GM19023 (cell line): ENCODE results near the gene PKHD1.

Source experiments
- ATAC-seq: cut with Tn5 transposase; IDR thresholded peaks from one replicate; pipeline ENCODE4 v1.9.1; 2021; ENCODE audit warnings: mild to moderate bottlenecking, moderate library complexity; ENCODE audit not compliant: unreplicated experiment

Gene PKHD1

DNA sequence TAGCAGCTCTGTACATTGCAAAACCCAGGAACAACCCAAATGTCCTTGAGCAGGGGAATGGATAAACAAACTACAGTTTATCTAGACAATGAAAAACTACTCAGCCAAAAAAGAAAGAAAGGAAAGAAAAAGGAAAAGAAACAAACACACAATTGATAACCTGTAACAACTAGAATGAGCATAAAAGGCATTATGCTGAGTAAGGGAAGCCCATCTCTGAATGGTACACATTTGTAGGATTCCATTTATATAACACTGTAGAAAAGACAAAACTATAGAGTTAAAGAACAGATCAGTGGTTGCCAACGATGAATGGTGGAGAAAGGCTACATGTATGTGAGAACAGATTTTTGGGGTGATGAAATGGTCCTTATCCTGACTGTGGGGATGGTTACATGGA lies 454.0 kb downstream of the PKHD1 start:
- ATAC-seq = no peak

DNA sequence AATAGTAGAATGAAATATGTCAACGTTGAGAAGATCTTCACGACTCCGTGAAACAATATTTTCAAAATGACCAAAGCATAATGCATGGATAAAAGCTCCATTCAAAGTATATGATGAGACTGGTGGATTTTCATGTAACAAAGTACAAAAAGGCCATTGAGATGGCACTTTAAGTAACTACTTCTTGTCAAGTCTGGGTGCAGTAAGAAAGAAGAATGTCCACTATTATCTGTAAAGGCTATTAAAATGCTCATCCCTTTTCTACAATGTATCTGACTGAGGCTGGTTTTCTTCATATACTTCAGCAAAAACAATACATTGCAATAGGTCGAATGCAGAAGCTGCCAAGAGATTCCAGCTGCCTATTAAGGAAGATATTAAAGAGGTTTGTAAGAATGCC lies 457.4 kb downstream of the PKHD1 start:
- no peak for ATAC-seq

DNA sequence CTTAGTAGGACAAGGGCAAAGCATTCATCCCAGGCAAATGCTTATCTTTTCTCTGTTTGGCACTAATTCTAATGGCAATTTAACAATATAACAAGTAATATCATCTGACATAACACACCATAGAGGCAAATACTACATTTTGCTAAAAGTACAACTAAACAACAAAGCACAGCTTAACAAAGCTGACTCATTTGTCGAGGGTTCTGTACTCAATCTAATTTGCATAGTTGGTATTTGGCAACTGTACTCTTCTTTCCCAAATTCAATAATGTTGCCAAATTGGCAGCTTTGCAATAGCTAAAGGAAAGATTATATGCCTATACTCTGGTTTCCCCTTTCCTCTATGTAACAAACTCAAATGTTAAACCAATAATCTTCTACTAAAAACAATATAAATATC lies 461.0 kb downstream of the PKHD1 start:
- ATAC-seq = no peak

DNA sequence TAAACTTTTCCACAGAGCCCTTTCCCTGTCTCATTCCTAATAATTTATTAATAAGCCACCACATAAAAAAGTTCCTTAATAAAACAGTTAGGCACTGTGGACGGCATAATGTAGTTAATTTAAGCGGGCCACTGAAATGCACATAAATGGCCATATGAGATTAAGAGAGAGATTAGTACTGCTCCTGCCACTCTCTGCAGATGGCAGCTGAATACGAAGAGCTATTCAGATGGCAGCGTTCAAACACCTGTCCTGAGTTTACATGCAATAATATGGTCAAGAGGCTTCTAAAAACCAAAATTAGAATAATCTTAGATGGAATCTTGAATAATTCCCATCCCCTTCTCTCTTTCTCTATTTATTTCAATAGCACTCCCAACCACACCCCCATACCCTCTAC lies 461.8 kb downstream of the PKHD1 start:
- no peak for ATAC-seq

DNA sequence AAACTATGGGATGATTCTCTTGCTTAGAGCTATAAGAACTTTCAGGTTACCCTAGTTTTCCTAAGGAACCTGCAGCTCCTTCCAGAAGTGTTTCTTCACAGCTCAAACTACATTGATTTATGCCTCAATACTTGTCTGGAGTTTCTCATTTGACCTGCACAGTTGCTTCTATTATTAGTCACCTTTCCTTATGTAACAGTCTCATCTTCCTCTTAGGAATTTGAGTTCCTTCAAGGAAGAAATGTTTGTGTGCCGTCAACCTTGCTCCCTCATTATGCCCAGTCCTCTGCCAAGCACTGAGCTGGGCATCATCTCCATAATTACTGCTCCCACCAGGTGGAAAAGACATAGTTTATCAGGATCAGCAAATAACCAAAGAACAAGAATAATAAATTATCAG lies 466.4 kb downstream of the PKHD1 start:
- no peak for ATAC-seq

DNA sequence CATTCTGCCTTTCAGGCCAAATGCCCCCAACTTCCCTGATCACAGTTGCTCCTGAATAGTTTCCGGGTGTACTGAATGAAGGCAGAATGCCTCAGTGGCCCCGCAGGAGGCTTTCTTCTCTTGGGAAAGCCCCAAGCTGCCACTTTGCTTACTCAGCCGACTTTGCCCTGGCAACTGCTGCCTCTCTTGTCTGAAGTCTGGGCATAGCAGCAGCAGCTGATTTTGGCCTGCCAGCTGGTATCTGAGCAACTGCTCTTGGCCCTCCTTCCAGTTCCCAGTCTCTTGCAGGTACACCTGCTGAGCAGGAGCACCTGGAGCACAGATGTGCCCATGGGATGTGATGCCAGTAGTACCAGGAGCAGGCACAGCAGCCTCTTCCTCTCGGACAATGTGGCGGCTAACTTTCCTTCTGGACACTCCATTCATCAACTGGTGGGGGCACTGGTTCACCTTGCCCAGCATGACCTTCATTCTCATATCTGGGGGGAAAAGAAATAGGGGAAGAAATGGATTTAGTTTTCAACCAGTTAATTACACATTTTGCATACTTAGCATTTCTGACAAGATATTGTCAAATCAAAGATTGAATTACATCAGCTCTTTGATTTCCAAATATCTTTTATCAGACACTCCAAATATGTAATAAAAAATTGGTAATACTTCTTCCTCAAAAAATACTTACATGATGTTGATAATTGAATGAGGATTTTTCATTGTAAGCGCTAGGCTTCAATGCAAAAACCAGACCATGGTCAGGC lies 468.2 kb downstream of the PKHD1 start:
- no peak for ATAC-seq

DNA sequence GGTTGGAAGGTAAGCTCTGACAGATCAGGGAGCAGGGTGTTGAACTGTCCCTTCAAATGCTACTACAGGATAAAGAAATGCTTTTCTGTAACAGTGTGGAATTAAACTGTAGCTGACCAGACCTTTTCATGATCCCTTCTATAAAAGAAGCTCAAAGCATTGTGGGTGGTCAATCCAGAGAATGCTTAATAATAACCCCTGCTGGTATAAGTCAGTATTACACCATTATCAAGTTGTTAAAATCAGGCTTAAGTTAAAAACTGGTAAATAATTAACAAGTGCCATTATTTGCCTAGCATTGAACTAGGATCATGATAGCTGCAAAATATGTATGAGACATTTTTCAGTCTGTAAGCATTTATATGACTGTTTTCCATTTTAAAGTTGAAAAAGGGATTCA lies 468.9 kb downstream of the PKHD1 start:
- ATAC-seq = peak; percentile 50

DNA sequence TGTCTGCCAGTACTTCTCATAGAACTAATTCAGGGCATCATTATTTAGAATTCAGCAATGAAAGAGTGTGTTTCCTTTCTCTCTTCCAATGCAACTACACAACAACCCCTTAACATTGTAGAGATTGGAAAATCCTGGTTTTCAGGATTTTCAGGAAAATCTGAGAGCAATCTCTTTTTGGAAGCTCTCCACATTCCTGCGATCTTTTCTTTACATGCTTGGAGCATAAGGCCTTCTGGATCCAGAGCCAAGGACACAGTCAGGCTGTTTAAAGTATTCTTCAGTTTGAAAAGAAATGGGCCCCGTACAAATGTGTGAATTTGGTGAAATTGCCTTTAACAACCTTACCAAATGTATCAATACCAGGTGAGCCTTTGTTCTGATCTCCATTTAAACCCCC lies 469.7 kb downstream of the PKHD1 start:
- no peak for ATAC-seq

DNA sequence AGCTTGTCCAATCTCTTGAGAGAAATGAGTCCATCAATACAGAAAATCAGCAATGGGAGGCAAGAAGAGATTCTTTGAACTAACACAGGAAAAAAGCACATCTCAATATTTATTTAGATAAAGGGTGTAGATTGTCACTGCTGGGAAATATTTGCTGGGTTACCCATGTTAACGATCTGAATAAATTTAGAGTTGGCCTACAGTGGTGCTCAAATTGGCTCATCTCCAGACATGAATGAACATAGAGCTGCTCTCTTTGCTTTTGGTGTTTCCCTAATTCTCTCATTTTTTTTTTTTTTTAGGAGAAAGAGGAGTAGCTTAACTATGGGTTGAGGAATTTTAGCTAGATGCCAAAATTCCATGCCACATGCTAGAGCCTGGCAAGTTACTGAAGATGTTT lies 471.2 kb downstream of the PKHD1 start:
- ATAC-seq = no peak

DNA sequence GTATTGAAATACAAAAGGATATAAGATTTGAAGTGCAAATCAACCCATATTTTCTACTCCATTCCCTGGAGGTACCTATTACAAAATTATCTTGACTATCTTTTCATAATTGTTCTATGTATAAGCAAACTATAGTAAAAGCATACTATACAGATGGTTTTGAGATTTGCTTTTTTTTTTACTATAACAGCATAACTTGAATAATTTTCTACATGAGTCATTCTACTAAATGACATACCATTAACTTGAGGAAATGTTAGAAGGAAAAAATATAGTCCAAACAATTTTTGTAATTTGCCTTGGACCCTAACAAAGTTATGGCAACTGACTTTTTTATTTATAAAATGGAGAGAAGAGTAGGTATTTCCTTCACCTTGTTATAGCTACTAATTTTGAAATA lies 472.7 kb downstream of the PKHD1 start:
- ATAC-seq = no peak

DNA sequence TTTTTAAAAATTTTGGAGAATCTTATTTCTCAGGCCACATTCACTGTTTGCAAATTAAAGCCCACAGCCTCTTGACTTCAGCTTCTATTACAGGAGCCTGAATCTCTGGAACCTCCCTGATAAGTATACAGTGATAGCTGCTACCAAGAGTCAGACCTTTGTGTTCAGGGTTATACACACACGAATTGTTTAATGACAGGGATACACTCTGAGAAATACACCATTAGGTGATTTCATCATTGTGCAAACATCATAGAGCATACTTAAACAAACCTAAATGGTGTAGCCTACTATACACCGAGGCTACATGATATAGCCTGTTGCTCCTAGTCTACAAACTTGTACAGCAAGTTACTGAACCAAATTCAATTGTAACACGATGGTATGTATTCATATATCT lies 473.9 kb downstream of the PKHD1 start:
- ATAC-seq = no peak

DNA sequence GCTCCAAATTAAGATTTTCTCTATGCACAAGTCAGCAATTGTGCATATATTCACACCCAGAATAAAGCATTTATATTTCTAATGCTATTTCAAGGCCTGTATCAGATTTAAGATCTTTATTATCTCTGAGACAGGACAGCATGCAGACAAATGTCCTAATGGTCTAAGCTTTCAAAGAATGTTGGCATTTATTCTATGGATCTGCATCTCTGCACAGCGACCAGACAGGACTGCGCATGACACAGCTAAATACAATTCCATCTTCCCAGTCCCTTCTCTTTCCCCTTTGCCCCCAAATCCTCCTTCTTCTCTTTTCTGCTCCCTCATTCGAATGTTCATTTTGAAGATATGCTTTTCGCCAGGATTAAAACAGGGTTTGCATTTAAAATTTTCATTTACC lies 478.5 kb downstream of the PKHD1 start:
- ATAC-seq = no peak

DNA sequence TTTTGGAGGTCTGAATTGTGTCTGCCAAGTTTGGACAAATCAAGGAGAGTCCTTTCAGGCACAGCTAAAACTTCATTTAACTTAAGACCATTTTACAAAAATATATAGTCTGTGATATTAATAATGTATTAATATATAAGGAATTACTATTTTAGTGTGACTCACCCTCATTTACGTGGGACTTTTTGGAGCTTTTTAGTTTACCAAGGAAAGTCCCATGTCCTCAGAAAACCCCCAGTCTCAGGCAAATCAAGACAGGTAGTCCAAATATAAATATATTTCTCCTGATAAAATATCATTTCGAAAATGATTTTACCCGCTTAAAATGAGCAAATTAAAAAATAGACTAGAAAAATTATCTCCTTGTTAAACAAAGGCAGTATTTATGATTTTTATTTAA lies 479.0 kb downstream of the PKHD1 start:
- ATAC-seq = no peak

DNA sequence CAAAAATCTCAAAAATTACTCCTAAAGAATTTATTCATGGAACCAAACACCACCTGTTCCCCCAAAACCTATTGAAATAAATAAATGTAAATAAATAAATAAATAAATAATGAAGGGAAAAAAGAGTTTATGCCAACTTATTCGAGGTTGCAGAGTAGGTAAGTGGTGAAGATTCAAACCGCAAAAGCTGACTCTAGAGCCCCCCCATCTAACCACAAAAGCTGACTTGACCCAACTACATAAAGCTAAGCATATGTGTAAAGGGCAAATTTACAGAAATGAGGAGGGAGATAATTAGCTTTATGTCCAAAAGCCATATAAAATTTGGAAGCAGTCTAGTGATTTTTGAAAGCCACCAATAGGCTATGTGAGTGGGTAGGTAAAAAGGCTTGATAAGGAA lies 486.9 kb downstream of the PKHD1 start:
- ATAC-seq = no peak

DNA sequence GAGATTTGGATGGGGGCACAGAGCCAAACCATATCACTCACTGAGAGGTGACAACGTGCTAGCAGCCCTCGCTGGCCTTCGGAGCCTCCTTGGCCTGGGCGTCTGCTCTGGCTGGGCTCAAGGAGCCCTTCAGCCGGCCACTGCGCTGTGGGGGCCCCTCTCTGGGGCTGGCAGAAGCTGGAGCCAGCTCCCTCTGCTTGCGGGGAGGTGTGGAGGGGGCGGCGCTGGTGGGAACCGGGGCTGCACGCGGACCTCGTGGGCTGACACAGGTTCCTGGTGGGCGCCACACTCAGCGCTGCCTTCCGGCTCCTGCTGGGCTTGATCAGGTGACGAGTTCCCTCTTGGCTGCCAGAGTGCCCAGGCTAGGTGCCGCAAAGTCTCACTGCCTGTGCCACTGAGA lies 489.2 kb downstream of the PKHD1 start:
- no peak for ATAC-seq

DNA sequence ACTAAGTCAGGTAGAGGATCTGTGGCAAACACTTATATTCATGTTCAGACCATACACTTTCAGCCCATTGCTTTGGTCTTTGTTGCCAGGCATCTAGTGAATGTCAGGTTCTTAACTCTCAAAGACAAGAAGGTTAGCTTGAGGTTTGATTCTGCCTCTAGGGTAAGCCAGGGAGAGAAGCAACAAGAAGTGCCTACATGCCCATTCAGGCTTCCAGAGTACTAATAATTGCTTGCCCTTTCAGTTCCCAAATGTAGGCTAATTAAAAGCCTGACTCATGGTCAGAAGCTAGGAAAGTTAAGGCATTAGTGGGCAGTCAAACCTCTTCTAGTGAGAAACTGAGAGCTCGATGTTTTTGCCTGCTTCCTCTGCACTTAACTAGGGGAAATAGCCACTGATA lies 492.4 kb downstream of the PKHD1 start:
- ATAC-seq = no peak

DNA sequence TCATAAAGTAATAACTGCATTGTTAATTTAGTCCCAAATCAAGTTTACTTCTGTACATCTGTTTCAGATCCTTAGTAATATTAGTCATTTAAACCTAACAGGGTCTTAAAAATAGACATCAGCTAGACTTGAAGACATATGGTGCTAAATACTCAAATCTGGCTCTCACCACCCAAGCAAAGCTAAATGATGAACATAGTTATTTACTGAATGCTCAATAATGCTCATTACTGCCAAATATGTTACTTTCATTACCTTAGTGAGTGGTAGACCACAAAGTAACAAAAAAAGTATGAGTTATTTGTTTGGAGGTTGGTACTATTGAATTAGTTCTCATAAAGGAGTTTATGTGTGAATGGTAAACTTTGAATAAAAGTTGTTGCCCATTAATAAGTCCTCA lies 502.1 kb downstream of the PKHD1 start:
- ATAC-seq = no peak

DNA sequence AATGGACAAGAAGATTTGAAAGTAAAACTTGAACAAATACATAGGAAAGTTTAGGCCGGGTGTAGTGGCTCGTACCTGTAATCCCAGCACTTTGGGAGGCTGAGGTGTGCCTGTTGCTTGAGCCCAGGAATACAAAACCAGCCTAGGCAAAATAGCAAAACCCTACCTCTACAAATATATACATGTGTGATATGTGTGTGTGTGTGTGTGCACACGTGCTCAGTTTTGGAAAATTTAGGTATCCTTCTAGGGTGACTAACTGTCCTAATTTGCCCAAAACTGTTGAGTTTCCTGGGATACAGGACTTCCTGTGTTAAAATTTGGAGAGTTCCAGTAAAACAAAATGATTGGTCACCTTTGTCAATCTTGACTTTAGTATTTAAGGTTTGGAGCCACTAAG lies 503.2 kb downstream of the PKHD1 start:
- no peak for ATAC-seq

DNA sequence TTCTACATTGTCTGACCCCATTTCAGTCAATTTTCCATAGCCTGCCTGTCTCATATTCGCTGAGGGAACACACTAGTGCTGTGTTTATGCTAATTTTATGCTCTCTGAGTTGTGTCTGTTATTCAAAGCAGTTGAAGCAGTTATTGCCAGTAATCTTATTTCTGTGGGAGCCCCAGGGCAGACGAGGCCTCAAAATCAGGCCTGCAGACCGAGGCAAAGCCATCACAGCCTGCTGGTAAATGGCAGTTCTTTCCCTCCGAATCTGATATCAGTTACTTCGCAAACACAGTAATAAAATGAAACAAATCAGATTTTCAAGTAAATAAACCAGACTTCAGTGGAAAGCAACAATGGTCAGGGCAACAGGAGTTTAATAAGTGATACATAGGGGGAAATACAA lies 508.4 kb downstream of the PKHD1 start:
- ATAC-seq = no peak

DNA sequence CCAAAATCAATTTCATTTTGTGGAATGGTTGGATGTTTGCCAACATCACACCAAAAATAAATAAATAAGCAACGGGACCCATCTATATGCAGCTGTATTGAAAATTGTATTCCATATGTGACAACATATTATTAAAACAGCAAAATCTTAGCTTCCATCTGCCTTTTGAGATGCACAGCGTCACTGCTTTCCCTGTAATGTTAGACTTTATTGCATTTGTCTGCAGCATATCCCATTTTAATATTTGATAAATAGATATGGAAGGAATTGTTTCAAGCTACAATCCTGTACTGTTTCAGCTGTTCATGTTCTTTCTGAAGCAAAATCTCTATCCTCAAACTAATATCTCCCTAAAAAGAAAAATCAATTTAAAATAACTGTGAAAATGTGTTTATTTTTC lies 509.1 kb downstream of the PKHD1 start:
- ATAC-seq = no peak

DNA sequence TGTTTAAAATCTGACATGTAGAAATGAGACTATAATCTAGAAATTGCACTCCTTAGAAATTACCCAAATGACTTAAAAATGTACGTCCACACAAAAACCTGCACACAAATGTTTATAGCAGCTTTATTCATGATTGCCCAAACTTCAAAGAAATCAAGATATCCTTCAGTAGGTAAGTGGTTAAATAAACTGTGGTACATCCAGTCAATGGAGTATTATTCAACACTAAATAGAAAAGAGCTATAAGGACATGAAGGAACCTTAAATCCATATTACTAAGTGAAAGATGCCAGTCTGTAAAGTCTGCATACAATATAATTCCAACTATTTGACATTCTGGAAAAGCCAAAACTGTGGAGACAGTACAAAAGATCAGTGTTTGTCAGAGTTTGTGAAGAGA lies 513.4 kb downstream of the PKHD1 start:
- ATAC-seq = no peak

DNA sequence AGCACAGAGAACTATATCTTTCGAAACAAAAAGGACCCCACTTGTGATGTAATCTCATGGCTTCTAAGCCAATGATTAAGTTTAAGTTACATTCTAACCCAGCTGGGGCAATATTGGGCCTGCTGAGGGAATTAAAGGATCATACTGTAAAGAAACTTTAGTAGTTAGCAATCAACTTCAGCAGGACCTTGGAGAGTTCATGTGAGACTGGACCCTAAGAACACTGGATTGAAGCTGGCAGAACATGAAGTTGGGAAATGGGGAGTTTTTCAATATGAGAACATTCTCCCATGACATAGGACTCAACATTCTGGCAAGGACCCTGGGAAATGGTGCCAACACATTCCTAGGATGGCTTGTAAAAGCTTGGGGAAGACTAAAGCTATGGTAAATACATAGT lies 516.2 kb downstream of the PKHD1 start:
- ATAC-seq = no peak

DNA sequence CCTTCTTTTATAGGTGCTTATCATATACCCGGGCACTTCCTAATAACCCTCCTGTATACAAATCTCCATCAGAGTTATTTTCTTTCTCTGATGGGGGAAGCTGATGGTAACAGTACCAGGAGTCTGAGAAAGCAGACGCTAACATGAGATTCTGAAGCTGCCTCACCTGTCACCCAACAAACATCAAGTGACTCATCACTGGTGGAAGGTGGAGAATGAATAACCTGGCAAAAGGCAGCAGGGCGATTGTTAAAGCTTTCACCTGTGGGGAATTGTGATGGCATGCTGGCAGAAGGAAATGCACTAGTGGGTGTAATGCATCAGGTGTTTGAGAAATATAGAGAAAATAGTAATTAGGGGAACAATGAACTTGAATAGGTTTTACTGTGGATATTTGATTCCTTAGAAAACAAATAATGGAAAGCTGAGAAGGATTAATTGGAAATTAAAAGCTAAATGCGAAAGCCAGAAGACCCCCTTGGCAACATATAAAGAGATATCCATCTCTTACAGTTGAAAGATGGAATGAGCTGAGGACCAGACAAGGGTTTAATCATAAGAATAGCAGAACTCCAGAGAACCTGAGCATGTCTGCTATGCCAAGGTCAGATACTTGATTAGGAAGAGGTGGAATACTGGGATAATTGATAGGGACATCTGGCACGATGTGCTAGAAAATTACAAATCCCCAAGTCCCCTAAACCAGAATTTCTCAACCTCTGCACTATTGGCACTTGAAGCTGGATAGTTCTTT lies 517.1 kb downstream of the PKHD1 start:
- ATAC-seq = no peak
